HepG2 (cell line): ENCODE results near the gene MSANTD2. TPM values are rescaled to one million over a fixed set of nuclear protein-coding genes. Genes with fewer than 3 reads are reported as not detected.
A peak's percentile ranks its signal among the peaks of the same experiment; 100 is the strongest.

Source experiments
- ATF2 ChIP-seq: sonication (generic); formaldehyde crosslinking; IDR thresholded peaks from 2 replicates; pipeline ENCODE4 v1.4.0; 2020; ENCODE audit warnings: missing genetic modification reagents
- ATF7 ChIP-seq, 2 experiments: fragments of 450-650 bp in 1 of 2; sonication (generic) in 1 of 2; formaldehyde crosslinking in 1 of 2; IDR thresholded peaks; 2 replicates each; pipeline versions ENCODE4 v1.4.0 to v1.6.1; 2016 to 2020; ENCODE audit warnings: antibody characterized with exemption in 1 of 2, mild to moderate bottlenecking in 1 of 2, missing genetic modification reagents in 1 of 2
- BHLHE40 ChIP-seq: IDR thresholded peaks from 2 replicates; pipeline ENCODE4 v1.6.1; 2011; ENCODE audit warnings: low read length, improper control_type of control experiment
- CREB1 ChIP-seq, 2 experiments: fragments of 450-650 bp in 1 of 2; IDR thresholded peaks; 2 replicates each; pipeline ENCODE4 v1.6.1; 2016 to 2017; ENCODE audit warnings: control low read depth in 1 of 2, mild to moderate bottlenecking in 1 of 2, missing compliant biosample characterization in 1 of 2, missing genetic modification characterization in 1 of 2
- KLF15 ChIP-seq: sonication (generic); formaldehyde crosslinking; IDR thresholded peaks from 2 replicates; pipeline ENCODE4 v1.8.1; 2023; ENCODE audit warnings: borderline replicate concordance, mild to moderate bottlenecking, inconsistent platforms, missing genetic modification reagents, mixed read lengths
- MAFK ChIP-seq, 2 experiments: IDR thresholded peaks in 1 of 2; conservative IDR thresholded peaks in 1 of 2; 2 replicates each; pipeline ENCODE4 v1.6.1; 2011; ENCODE audit warnings: improper control_type of control experiment in 2 of 2, low read length in 2 of 2
- PRMT3 ChIP-seq: sonication (generic); formaldehyde crosslinking; IDR thresholded peaks from 2 replicates; pipeline ENCODE4 v1.8.1; 2022; ENCODE audit warnings: low read depth, mild to moderate bottlenecking, moderate library complexity, missing genetic modification reagents, borderline replicate concordance
- THAP8 ChIP-seq: sonication (generic); formaldehyde crosslinking; IDR thresholded peaks from 2 replicates; pipeline ENCODE4 v1.5.1; 2020; ENCODE audit warnings: missing genetic modification reagents, mild to moderate bottlenecking, borderline replicate concordance
- ZBTB26 ChIP-seq: IDR thresholded peaks from 2 replicates; pipeline ENCODE4 v1.6.1; 2016; ENCODE audit warnings: missing compliant biosample characterization, missing genetic modification reagents, borderline replicate concordance
- ZNF143 ChIP-seq: sonication (generic); formaldehyde crosslinking; IDR thresholded peaks from 2 replicates; pipeline ENCODE4 v1.4.0; 2020; ENCODE audit warnings: missing genetic modification reagents
- ZNF329 ChIP-seq: sonication (generic); formaldehyde crosslinking; IDR thresholded peaks from 2 replicates; pipeline ENCODE4 v1.9.0; 2021; ENCODE audit warnings: low read depth, mild to moderate bottlenecking, missing genetic modification reagents
- ZNF496 ChIP-seq: sonication (generic); formaldehyde crosslinking; IDR thresholded peaks from 2 replicates; pipeline ENCODE4 v1.8.1; 2023; ENCODE audit warnings: mild to moderate bottlenecking, moderate library complexity, missing genetic modification reagents; ENCODE audit not compliant: insufficient replicate concordance
- ZNF572 ChIP-seq: sonication (generic); formaldehyde crosslinking; IDR thresholded peaks from 2 replicates; pipeline ENCODE4 v1.5.1; 2020; ENCODE audit warnings: mild to moderate bottlenecking, missing genetic modification reagents
- ZNF746 ChIP-seq: sonication (generic); formaldehyde crosslinking; IDR thresholded peaks from 2 replicates; pipeline ENCODE4 v1.8.0; 2022; ENCODE audit warnings: mild to moderate bottlenecking, missing genetic modification reagents
- ZNF770 ChIP-seq: sonication (generic); formaldehyde crosslinking; IDR thresholded peaks from 2 replicates; pipeline ENCODE4 v1.5.0; 2020; ENCODE audit warnings: mild to moderate bottlenecking, missing genetic modification reagents
- ZNF850 ChIP-seq: sonication (generic); formaldehyde crosslinking; conservative IDR thresholded peaks from 2 replicates; pipeline ENCODE4 v1.9.0; 2021; ENCODE audit warnings: mild to moderate bottlenecking, missing genetic modification reagents
- ZSCAN30 ChIP-seq: sonication (generic); formaldehyde crosslinking; IDR thresholded peaks from 2 replicates; pipeline ENCODE4 v1.5.0; 2020; ENCODE audit warnings: mild to moderate bottlenecking, missing genetic modification reagents
- polyA plus RNA-seq, 8 experiments: library from polyadenylated mRNA; depleted of rRNA in 3 of 8; stranded (reverse) in 7 of 8; unstranded in 1 of 8; fragments of >200 nt; fragmentation: Illumina TruSeq in 4 of 8; extraction: Trizol in 4 of 8; gene quantifications; 2 replicates each; pipeline versions ENCODE4 v1.2.1 to v1.2.3, GENCODE V29; 2011 to 2016; ENCODE audit warnings: low read depth in 4 of 8, missing spikeins in 1 of 8, mixed read lengths in 1 of 8; ENCODE audit not compliant: insufficient read depth in 1 of 8
- total RNA-seq, 5 experiments: library from RNA; depleted of rRNA; stranded (reverse); fragments of >200 nt; fragmentation: Illumina TruSeq; extraction: Trizol; gene quantifications; 2 replicates each; pipeline ENCODE4 v1.2.3, GENCODE V29; 2016; ENCODE audit warnings: low read depth in 1 of 5

The MSANTD2 gene
- total and polyA plus RNA-seq, 2 of the 13 experiments (the other 11 are each of a cell fraction or from before 2014, with no cell fraction given) = 8.7 to 10.1 TPM

GRCh38 chr11:124801636-124802312, 1.6 kb upstream of the MSANTD2 start (continued):
- no peak for TF ChIP-seq ZNF496 (CRISPR knock-in tag)
- no peak for TF ChIP-seq ATF2 (CRISPR knock-in tag)
- no peak for TF ChIP-seq ZNF572 (CRISPR knock-in tag)
- TF ChIP-seq ZNF746 (CRISPR knock-in tag) = no peak
- no peak for TF ChIP-seq ZNF850 (CRISPR knock-in tag)
- peak in 1 of 2 experiments; percentile 7; a peak in 1 of 4 replicates for TF ChIP-seq MAFK (conservative IDR thresholded peaks at IDR 0.05 in 1 of 2, IDR thresholded peaks at IDR 0.05 in 1 of 2; ENCODE audit: low read length in 2 of 2)
- no peak for TF ChIP-seq ZNF329 (CRISPR knock-in tag)
- no peak for TF ChIP-seq ZBTB26
- no peak for TF ChIP-seq ZNF143 (CRISPR knock-in tag)
- TF ChIP-seq ATF7 (IDR thresholded peaks at IDR 0.05) = peak; percentile 34; the same call in 1 of the 2 replicates
- no peak for TF ChIP-seq ATF7 (CRISPR knock-in tag; IDR thresholded peaks at IDR 0.05)
- TF ChIP-seq ZSCAN30 (CRISPR knock-in tag) = no peak
- peak; percentile 74 for TF ChIP-seq CREB1 (IDR thresholded peaks at IDR 0.05)
- no peak for TF ChIP-seq CREB1 (CRISPR knock-in tag; IDR thresholded peaks at IDR 0.05)
- TF ChIP-seq THAP8 (CRISPR knock-in tag) = no peak
- TF ChIP-seq BHLHE40 = no peak
- TF ChIP-seq ZNF770 (CRISPR knock-in tag) = no peak
- no peak for TF ChIP-seq KLF15 (CRISPR knock-in tag)
- TF ChIP-seq PRMT3 (CRISPR knock-in tag) = no peak
